Body of pancreas (tissue), 4 donors: ENCODE measurements around the gene IQCM.

Experiments used
- POLR2A ChIP-seq, 3 donors: fragments of 450-650 bp; IDR thresholded peaks; one replicate each; pipeline ENCODE4 v1.6.1; 2016; ENCODE audit warnings: antibody characterized with exemption in 3 of 3, mild to moderate bottlenecking in 2 of 3
- TF ChIP-seq, protein P1 (sequence below), 7 experiments: fragments of 450-650 bp in 4 of 7; fragments of 200-600 bp in 3 of 7; sonication (generic) in 3 of 7; IDR thresholded peaks; one replicate each; pipeline ENCODE4 v1.5.1; 2016 to 2019; ENCODE audit warnings: antibody characterized with exemption in 7 of 7

DNA sequence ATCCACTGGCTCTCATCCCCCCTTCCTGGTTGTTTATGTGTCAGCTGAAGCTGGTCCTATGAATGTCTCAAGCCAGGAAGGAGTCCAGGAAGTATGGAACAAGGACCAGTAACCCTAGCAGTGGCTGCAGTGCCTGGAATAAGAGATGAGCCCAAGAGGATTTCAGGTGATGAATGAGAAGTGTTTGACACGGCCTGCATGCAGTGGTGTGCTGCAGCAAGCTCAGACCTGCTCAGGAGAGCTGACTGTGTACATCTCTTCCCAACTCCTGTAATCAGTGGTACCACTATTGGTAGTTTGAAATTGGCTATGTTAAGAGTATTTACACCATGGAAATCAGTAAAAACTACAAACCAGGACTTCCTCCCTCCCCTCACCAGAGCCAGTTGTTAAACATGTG lies 88.0 kb downstream of the IQCM start:
- TF ChIP-seq, protein P1, sequence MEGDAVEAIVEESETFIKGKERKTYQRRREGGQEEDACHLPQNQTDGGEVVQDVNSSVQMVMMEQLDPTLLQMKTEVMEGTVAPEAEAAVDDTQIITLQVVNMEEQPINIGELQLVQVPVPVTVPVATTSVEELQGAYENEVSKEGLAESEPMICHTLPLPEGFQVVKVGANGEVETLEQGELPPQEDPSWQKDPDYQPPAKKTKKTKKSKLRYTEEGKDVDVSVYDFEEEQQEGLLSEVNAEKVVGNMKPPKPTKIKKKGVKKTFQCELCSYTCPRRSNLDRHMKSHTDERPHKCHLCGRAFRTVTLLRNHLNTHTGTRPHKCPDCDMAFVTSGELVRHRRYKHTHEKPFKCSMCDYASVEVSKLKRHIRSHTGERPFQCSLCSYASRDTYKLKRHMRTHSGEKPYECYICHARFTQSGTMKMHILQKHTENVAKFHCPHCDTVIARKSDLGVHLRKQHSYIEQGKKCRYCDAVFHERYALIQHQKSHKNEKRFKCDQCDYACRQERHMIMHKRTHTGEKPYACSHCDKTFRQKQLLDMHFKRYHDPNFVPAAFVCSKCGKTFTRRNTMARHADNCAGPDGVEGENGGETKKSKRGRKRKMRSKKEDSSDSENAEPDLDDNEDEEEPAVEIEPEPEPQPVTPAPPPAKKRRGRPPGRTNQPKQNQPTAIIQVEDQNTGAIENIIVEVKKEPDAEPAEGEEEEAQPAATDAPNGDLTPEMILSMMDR (IDR thresholded peaks at IDR 0.05) = no peak
- no peak for TF ChIP-seq POLR2A (IDR thresholded peaks at IDR 0.05)
